GM23248 (cell line): ENCODE results near the gene LYRM4.

Source experiments
- EZH2 ChIP-seq: fragments of 200-600 bp; sonication (generic); IDR thresholded peaks from 2 replicates; pipeline ENCODE4 v1.6.1; 2018; ENCODE audit warnings: antibody characterized with exemption, mild to moderate bottlenecking; ENCODE audit not compliant: insufficient read depth, poor library complexity, severe bottlenecking
- EZH2phosphoT487 ChIP-seq: fragments of 200-600 bp; sonication (generic); IDR thresholded peaks from 2 replicates; pipeline ENCODE4 v1.6.1; 2018; ENCODE audit warnings: antibody characterized with exemption, moderate library complexity, mild to moderate bottlenecking, low read depth; ENCODE audit not compliant: insufficient read depth

- TF ChIP-seq EZH2 (no peak), EZH2phosphoT487 (no peak)
Observed at GRCh38 chr6:5164092-5164491, 96.7 kb downstream of the LYRM4 start.
